HG02759 (cell line): ENCODE data around the gene SH3BGRL.
"Not testable (repeated sequence)": the region's sequence is repeated elsewhere in the genome, so short reads cannot be mapped to it uniquely, and the experiment has no call there.

Experiments
- ATAC-seq: cut with Tn5 transposase; IDR thresholded peaks from one replicate; pipeline ENCODE4 v1.9.1; 2021; ENCODE audit warnings: mild to moderate bottlenecking, moderate library complexity; ENCODE audit not compliant: unreplicated experiment

SH3BGRL gene

DNA sequence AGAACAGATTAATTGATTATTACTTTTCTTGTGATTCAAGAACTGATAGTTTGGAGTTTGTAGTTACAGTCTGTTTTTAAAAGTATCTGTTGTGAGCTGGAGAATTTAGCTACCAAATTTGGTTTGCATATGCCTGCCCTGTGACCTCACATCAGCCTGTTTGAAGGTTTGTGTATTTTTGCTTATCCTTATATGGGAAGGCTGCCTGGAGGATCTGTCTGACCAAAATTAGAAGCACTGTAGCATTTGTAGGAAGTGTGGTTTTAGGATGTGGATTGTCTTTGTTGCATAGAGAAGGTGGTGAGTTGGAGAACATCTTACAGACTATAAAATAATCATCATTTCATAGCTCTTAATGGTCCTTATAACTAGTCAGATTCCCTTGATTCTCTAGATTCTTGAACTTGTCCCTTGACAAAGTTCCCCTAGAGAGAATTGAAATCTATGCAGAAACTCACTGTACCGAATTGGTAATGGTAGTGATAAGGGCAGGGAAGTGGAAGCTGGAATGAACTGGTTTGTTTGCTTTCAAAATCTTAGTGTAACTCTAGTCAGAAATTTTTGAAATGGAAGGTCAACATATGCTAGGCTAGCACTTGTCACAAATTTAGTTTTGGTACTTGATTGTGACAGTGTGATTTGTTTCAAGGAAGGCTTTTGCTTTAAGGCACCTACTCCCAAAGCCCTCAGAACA, 57.3 kb downstream of the SH3BGRL start:
- no peak for ATAC-seq

GRCh38 chrX:81259714-81260395, 58.0 kb downstream of the SH3BGRL start:
- no peak for ATAC-seq

DNA sequence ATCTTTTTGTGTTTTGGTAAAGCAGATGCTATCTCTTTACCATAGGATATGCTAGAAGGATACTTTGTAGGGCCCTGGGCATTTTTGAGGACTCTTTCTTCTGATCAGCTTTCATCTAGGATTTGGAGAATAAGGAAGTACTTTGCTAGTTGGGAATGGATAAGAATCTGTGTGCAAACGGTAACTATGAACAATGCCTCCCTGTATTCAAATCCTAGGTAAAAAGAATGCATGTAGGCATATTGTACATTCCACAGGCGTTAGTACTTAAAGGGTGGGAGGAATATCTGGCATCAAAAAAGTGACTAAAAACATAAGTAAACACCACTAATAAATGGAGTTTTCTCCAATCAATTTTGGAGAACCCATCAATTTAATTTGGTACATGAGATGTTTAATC, 59.7 kb downstream of the SH3BGRL start:
- ATAC-seq = no peak

DNA sequence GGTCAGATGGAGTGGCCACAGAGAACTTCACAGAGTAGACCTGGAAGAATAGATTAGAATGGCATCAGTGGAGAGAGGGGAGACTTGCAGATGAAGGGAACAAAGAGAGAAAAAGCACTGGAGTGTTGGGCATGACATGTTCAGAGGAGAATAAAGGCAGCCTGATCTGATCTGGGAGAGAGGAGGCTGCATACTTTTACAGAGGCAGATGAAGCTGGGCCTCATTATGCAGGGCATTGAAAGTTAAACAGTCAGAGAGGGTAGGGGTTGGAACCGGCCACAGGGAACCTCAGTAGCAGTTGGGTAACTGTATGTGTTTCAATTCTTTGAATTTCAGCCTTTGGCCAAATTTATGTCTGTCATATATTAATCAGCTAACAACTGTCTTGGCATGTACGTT, 61.2 kb downstream of the SH3BGRL start:
- ATAC-seq = no peak

- no peak for ATAC-seq
Measured at GRCh38 chrX:81278616-81279015, 76.7 kb downstream of the SH3BGRL start.

DNA sequence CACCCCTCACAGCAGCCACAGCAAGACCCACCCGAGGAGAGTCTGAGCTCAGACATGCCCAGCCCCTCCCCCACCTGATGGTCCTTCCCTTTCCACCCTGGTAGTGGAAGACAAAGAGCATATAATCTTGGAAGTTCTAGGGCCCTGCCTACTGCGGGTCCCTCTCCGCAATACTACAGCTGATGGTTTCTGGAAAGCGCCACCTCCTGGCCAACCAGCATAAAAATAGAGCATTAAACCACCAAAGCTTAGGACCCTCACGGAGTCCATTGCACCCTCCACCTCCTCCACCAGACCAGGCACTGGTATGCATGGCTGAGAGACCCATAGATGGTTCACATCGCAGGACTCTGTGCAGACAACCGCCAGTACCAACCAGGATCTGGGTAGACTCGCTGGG, 78.2 kb downstream of the SH3BGRL start:
- ATAC-seq = no peak

DNA sequence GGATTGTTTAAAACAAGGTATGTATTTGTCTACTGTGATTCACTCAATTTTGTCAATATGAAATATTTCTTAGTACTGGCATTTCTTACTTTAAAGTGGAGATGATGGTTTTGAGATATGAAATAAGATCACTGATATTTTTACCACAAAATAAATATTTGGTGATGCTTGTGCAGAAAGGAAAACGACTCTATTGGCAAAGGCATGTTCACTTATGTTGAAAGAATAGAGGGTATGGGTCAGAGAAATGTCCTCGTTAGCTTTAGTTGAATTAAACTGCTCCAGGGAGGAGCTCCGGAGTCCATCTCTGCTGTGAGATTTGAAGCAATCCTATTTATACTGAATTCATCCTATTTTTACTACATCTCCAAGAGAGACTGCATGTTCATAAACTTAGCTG, 84.2 kb downstream of the SH3BGRL start:
- no peak for ATAC-seq

GRCh38 chrX:81286608-81287007, 84.7 kb downstream of the SH3BGRL start:
- no peak for ATAC-seq

DNA sequence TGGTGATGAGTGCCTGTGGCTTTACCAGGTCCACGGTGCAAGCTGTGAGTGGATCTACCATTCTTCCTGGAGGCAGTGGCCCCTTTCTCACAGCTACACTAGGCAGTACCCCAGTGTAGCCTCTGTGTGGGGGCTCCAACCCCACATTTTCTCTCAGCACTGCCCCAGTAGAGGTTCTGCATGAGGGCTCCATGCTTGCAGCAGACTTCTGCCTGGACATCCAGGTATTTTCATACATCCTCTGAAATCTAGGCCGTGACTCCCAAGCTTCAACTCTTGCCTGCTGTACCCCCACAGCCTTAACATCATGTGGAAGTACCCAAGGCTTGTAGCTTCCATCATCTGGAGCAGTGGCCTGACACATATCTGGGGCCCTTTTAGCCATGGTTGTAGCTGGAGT, 90.1 kb downstream of the SH3BGRL start:
- ATAC-seq = no peak

DNA sequence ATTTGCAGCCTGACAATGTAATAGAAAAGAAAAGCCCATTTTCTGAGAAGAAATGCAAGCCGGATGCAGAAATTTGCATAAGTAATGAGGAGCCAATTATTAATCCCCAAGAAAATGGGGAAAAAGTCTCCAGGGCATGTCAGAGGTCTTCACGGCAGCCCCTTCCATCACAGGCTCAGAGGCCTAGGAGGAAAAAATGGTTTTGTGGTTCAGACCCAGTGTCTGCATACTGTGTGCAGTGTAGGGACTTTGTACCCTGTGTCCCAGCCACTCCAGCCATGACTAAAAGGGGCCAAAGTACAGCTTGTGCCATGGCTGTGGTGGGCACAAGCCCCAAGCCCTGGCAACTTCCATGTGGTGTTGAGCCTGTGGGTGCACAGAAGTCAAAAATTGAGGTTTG, 92.2 kb downstream of the SH3BGRL start:
- ATAC-seq = no peak

DNA sequence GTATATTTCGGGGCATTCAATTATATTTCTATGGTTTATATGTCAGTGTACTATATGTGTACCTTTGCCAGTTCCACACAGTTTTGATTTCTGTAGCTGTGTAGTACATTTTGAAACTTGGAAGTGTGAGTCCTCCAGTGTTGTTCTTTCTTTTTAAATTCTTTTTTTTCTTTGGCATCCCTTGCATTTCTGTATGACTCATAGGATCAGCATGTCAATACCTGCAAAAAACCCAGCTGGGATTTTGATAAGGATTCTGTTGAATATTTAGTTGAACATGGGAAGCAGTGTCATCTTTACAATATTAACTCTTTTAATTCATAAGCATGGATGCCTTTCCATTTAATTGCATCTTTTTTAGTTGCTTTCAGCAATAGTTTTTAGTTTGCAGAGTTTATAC, 100.0 kb downstream of the SH3BGRL start:
- ATAC-seq = no peak

- no peak for ATAC-seq
Measured at GRCh38 chrX:81304563-81304962, 102.7 kb downstream of the SH3BGRL start.

DNA sequence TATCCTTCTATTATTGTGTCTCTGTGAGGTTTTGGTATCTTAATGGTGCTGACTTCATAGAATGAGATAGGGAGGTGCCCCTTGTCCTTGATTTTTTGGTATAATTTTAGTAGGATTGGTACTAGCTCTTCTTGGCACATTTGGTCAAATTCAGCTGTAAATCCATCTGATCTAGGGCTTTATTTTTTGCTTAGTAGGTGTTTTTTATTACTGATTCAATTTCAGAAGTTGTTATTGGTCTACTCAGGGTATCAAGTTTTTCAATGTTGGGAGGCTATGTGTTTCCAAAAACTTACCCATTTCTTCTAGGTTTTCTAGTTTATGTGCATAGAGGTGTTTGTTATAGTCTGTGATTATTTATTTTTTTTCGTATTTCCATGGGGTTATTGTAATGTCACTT, 103.3 kb downstream of the SH3BGRL start:
- ATAC-seq = no peak

GRCh38 chrX:81308086-81308829, 106.4 kb downstream of the SH3BGRL start:
- ATAC-seq = no peak

DNA sequence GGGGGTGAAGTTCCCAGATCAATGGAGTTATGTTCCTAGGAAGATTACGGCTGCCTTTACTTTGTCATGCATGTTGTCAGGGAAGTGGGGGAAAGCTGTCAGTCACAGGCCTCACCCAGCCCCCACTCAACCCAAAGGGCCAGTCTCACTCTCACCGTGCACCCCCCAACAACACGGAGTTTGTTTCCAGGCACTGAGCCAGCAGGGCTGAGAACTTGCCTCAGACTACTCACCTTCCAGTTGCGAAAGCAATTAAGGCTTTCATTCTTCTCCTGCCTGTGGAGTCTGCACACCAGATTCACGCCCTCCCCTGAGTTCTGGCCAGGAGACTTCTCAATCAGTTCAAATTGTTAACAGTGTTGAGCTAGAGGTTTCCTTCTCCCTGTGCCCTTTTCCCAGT, 114.3 kb downstream of the SH3BGRL start:
- no peak for ATAC-seq

DNA sequence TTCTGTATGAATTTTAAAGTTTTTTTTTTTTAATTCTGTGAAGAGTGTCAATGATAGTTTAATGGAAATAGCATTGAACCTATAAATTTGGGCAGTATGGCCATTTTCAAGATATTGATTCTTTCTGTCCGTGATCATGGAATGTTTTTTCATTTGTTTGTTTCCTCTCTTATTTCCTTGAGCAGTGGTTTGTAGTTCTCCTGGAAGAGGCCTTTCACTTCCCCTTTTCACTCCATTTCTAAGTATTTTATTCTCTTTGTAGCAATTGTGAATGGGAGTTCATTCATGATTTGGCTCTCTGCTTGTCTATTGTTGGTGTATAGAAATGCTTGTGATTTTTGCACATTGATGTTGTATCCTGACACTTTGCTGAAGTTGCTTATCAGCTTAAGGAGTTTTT, 129.8 kb downstream of the SH3BGRL start:
- ATAC-seq = not testable (repeated sequence)

- no peak for ATAC-seq
Measured at GRCh38 chrX:81336455-81337152, 134.7 kb downstream of the SH3BGRL start.

GRCh38 chrX:81337805-81338204, 135.9 kb downstream of the SH3BGRL start:
- ATAC-seq = no peak

- ATAC-seq = no peak
Measured at GRCh38 chrX:81338924-81339323, 137.0 kb downstream of the SH3BGRL start.

GRCh38 chrX:81345296-81345695, 143.4 kb downstream of the SH3BGRL start:
- ATAC-seq = not testable (repeated sequence)
